Liver (tissue), 2 donors: ENCODE measurements around the gene COX10.

Experiments
- FOXA2 ChIP-seq: IDR thresholded peaks from 2 replicates; pipeline ENCODE4 v1.6.1; 2016; ENCODE audit warnings: antibody characterized with exemption
- TF ChIP-seq, protein P1 (sequence below): fragments of 150-350 bp; IDR thresholded peaks from 2 replicates; pipeline ENCODE4 v1.5.1; 2017; ENCODE audit warnings: improper control_type of control experiment, low read depth, low read length; ENCODE audit not compliant: missing input control
- donor health status: healthy.

DNA sequence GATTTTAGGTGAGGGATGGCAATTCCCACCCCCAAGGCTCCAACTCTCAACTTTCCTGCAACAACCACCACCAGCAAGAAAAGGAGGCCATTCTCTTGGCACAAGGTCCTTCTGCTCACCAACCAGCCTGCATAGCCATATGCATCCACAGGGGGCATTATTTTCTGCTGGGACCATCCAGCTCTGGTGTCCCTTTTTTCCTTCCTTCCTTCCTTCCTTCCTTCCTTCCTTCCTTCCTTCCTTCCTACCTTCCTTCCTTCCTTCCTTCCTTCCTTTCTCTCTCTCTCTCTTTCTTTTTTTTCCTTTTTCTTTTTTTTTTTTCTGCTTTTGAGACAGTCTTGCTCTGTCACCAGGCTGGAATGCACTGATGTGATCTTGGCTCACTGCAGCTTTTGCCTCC lies 21.1 kb upstream of the COX10 start:
- TF ChIP-seq, protein P1, sequence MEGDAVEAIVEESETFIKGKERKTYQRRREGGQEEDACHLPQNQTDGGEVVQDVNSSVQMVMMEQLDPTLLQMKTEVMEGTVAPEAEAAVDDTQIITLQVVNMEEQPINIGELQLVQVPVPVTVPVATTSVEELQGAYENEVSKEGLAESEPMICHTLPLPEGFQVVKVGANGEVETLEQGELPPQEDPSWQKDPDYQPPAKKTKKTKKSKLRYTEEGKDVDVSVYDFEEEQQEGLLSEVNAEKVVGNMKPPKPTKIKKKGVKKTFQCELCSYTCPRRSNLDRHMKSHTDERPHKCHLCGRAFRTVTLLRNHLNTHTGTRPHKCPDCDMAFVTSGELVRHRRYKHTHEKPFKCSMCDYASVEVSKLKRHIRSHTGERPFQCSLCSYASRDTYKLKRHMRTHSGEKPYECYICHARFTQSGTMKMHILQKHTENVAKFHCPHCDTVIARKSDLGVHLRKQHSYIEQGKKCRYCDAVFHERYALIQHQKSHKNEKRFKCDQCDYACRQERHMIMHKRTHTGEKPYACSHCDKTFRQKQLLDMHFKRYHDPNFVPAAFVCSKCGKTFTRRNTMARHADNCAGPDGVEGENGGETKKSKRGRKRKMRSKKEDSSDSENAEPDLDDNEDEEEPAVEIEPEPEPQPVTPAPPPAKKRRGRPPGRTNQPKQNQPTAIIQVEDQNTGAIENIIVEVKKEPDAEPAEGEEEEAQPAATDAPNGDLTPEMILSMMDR: no peak
- no peak for TF ChIP-seq FOXA2
